Measurements from ENCODE around the gene LARP1. TPM values are rescaled to one million over a fixed set of nuclear protein-coding genes. Genes with fewer than 3 reads are reported as not detected.

The LARP1 gene
- total RNA-seq, 2 donors from 2014 or later, result 83.9 to 163 TPM

DNA sequence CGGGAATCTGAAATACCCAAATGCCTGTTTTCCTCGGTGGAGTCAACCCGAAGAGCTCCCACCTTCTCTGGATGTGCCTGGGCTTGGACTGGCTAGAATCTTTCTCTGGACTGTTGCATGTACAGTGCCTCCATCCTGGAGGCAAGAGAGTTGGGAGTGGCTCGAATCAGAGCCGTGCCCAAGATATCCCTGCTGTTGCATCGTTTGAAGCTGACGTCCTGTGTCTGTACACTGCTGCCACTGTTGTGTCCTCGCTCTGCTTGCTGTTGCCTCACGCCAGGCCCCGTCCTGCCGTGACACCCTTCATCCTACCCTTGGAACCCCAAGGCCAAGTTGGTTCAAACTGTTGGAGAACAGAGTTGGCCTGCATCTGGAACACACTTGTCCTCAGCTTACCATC is 59.8 kb downstream of the LARP1 start:
- WGBS, result 87% methylated on average over 11 of the region's 11 CpGs
- no peak for DNase-seq (ENCODE audit: low spot score)
- intact Hi-C loops (cut with DNase I), result loop anchor here (10.0 kb wide), 1 partner anchor 130 kb away; no protein-coding TSS in a partner anchor
- H3K36me3 ChIP-seq, result no peaks in the 10 kb centered on the region
- H3K27ac ChIP-seq, result no peak overlapping the region
- H3K27me3 ChIP-seq (replicated peaks; ENCODE audit: insufficient read depth), result no peaks in the 10 kb centered on the region
- H3K4me1 ChIP-seq (replicated peaks), result no peaks in the 10 kb centered on the region
- no peak overlapping the region for H3K4me3 ChIP-seq
- TF ChIP-seq POLR2AphosphoS5 (IDR thresholded peaks at IDR 0.05), result no peak
- no peak for TF ChIP-seq POLR2A (IDR thresholded peaks at IDR 0.05)
- TF ChIP-seq, protein P1, sequence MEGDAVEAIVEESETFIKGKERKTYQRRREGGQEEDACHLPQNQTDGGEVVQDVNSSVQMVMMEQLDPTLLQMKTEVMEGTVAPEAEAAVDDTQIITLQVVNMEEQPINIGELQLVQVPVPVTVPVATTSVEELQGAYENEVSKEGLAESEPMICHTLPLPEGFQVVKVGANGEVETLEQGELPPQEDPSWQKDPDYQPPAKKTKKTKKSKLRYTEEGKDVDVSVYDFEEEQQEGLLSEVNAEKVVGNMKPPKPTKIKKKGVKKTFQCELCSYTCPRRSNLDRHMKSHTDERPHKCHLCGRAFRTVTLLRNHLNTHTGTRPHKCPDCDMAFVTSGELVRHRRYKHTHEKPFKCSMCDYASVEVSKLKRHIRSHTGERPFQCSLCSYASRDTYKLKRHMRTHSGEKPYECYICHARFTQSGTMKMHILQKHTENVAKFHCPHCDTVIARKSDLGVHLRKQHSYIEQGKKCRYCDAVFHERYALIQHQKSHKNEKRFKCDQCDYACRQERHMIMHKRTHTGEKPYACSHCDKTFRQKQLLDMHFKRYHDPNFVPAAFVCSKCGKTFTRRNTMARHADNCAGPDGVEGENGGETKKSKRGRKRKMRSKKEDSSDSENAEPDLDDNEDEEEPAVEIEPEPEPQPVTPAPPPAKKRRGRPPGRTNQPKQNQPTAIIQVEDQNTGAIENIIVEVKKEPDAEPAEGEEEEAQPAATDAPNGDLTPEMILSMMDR (IDR thresholded peaks at IDR 0.05), result no peak
- no peaks in the 10 kb centered on the region for H3K9me3 ChIP-seq

DNA sequence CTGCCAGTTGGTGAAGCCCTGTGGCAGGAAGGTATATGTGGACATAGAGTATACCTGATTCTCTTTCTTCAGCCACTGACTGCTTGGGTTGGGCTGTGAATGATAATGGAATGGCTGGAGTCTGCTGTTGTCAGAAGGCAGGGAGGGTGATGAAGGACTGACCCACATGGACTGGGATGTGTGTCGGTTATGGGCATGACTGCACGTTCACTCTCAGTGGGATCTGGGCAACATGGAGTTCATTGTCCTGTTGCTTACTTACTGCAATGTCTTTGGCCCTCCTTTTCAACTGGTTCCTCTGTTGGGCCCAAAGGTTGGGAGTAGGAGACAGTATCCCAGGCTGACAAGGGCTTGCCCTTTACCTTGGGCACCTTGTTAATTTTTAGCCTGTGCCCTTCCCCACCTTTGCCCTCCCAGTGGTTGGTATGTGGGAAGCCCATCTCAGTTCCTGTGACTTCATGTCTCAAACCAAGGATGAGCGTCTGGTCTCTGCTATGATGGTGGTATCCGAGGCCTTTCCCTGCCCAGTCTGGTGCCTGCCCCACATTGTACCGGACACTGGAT is 60.6 kb downstream of the LARP1 start:
- H3K27ac ChIP-seq, result no peak overlapping the region
- no peaks in the 10 kb centered on the region for H3K36me3 ChIP-seq
- intact Hi-C loops (cut with DNase I), result loop anchor here (10.0 kb wide), 1 partner anchor 131 kb away; no protein-coding TSS in a partner anchor
- WGBS, result 86% methylated on average over 5 of the region's 5 CpGs
- no peaks in the 10 kb centered on the region for H3K27me3 ChIP-seq (replicated peaks; ENCODE audit: insufficient read depth)
- no peaks in the 10 kb centered on the region for H3K4me1 ChIP-seq (replicated peaks)
- no peak overlapping the region for H3K4me3 ChIP-seq
- TF ChIP-seq, protein P1 (IDR thresholded peaks at IDR 0.05), result no peak
- TF ChIP-seq POLR2AphosphoS5 (IDR thresholded peaks at IDR 0.05) (no peak), POLR2A (IDR thresholded peaks at IDR 0.05) (no peak)
- DNase-seq (ENCODE audit: low spot score), result no peak
- H3K9me3 ChIP-seq, result no peaks in the 10 kb centered on the region

DNA sequence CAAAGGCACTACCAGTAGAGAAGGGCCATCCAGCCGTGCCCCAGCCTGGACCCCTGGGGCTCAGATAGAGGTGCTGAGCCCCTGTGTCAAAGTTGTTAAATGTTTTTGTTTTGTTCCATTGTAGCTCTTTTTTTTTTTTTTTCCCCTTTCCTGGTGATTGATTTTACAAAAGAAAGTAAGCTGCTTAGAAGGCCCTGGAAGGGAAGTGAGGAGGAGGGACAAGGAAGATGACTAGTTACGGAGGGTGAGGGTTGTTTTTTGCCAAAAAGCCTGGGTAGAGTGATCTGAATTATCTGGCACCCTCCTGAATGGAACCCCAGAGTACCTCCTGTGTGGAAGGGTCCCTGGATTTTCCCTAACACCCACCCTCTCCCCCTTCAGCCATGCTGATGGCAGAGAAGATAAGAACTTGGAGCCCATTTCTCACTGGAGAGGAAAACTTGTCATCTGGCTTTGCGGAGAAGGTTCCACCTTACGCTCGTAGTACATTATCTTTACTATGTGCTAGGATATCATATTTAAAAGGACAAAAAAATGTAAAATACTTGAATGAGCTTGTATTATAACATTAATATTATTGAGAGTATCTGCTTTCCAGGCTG is 61.8 kb downstream of the LARP1 start:
- 73% methylated on average over 5 of the region's 5 CpGs for WGBS
- TF ChIP-seq POLR2A (IDR thresholded peaks at IDR 0.05) (no peak), POLR2AphosphoS5 (IDR thresholded peaks at IDR 0.05) (no peak)
- TF ChIP-seq, protein P1 (IDR thresholded peaks at IDR 0.05), result no peak
- no peaks in the 10 kb centered on the region for H3K36me3 ChIP-seq
- intact Hi-C loops (cut with DNase I), result loop anchor here (10.0 kb wide), 1 partner anchor 132 kb away; no protein-coding TSS in a partner anchor
- H3K4me1 ChIP-seq (replicated peaks), result no peaks in the 10 kb centered on the region
- no peaks in the 10 kb centered on the region for H3K9me3 ChIP-seq
- no peak overlapping the region for H3K27ac ChIP-seq
- H3K4me3 ChIP-seq, result no peak overlapping the region
- H3K27me3 ChIP-seq (replicated peaks; ENCODE audit: insufficient read depth), result no peaks in the 10 kb centered on the region
- DNase-seq (ENCODE audit: low spot score), result no peak

DNA sequence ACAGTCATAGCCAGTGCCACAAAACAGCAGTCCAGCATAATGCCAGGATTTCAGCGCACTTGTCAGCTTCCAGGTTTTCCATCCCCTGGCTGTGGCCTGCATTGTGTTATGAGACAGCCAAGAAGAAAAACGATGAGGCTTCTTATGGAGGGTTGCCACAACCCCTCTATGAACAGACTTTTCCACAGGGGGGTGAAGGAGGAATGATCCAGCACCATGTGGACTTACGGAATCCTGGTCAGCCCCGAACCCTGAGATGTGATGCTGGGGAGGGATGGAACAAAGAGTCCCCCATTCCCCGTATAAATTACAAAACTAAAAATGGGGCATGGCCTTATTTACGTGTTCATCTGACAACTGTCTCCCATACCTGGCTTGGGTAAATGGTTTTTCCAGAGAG is 62.6 kb downstream of the LARP1 start:
- TF ChIP-seq POLR2AphosphoS5 (IDR thresholded peaks at IDR 0.05), result no peak
- TF ChIP-seq POLR2A (IDR thresholded peaks at IDR 0.05), result no peak
- TF ChIP-seq, protein P1 (IDR thresholded peaks at IDR 0.05), result no peak
- WGBS, result 79% methylated on average over 6 of the region's 6 CpGs
- intact Hi-C loops (cut with DNase I), result loop anchor here (10.0 kb wide), 1 partner anchor 133 kb away; no protein-coding TSS in a partner anchor
- Histone ChIP-seq H3K9me3 (no peaks in the 10 kb centered on the region), H3K27ac (no peak overlapping the region), H3K27me3 (replicated peaks; ENCODE audit: insufficient read depth) (no peaks in the 10 kb centered on the region), H3K36me3 (no peaks in the 10 kb centered on the region), H3K4me1 (replicated peaks) (no peaks in the 10 kb centered on the region), H3K4me3 (no peak overlapping the region)
- no peak for DNase-seq (ENCODE audit: low spot score)

Measured in prostate gland (tissue), 2 donors.